ENCODE data around the gene FOXP4.

GRCh38 chr6:41549673-41550072 is 3.5 kb downstream of the FOXP4 start:
- TF ChIP-seq CTCF (IDR thresholded peaks at IDR 0.05; ENCODE audit: low read length) (no peak), EZH2 (IDR thresholded peaks at IDR 0.05; ENCODE audit: borderline replicate concordance, low read length) (no peak)

Data from OCI-LY1 (cell line).